HG02678 (cell line): ENCODE results near the gene SLC35B3.
"Not testable (repeated sequence)": the region's sequence is repeated elsewhere in the genome, so short reads cannot be mapped to it uniquely, and the experiment has no call there.

Source experiments
- ATAC-seq: cut with Tn5 transposase; IDR thresholded peaks from one replicate; pipeline ENCODE4 v1.9.1; 2021; ENCODE audit warnings: mild to moderate bottlenecking, moderate library complexity; ENCODE audit not compliant: unreplicated experiment

Gene SLC35B3

DNA sequence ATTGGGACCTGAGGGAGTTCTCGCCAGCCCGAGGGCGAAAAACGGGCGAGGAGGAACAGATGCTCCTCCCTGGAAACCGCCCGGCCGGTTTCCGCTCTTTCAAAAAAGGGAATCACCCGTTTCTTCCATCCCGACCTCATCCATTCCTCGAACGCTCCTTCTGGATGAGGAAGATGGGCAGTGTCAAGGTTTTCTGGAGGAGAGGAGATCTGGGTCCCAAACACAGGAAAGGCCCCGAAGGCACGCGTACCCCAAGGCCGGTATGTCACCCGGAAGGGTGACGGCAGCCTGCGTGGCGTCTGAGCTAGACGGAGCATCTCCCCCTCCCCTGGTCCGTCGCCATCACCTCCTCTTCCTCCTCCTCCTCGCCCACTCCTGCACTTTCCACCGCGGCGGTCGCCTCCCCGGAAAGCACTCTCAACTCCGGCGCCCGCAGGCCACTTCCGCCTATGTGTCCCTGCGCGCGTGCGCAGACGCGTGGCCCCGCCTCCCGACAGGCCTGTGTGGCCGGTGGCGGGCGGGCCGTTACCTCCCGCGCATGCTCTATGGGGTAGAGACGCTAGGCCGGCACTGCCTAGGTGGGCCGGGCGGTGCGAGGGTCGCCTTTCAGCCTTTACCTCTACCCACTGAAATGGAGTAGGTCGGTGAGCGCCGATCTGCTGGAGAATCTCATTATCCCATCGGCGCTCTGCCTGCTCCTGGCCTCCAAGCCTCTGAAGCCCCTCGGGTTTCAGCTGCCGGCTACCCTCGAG, at the start of gene SLC35B3:
TSS of gene SLC35B3 (minus strand) at position 453 of the 752 bp plus-strand sequence.
- peak; percentile 95 for ATAC-seq

DNA sequence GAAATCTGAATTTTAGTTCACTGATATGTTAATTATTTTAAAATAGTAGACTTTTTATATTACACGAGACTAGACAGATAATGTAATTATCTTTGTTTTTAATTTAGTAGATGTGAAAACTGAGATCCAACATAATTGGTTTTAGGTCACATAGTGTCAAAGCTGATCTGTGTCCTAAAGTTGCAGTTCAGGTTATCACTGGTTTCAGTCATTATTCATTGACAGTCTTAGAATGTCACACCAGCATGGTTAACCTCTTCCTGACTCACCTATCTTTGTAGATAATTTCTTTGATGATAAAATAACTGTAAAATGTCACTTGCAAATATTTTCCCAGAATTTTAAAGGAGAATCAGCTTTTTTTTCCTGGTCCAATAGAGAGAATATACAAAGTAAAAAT, 48.3 kb upstream of the SLC35B3 start:
- ATAC-seq = no peak

DNA sequence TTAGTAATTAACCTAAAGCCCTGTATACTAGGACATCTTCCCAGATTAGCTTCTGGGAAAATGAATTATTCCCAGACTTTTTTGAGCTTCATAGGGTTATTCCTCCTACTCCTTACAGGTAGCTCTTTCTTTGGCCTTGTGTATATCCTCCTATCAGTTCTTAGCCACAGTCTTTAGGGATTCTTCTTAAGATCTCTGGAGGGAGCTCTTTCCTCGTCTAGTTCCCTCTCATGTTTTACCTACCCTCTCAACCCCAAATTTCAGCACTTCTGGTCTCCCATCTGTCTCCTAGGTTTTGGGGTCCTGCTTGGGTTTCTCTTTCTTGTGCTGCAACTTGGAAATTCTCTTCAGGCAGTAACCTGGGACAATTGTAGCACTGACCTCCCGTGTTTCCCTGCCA, 46.4 kb upstream of the SLC35B3 start:
- ATAC-seq = no peak

DNA sequence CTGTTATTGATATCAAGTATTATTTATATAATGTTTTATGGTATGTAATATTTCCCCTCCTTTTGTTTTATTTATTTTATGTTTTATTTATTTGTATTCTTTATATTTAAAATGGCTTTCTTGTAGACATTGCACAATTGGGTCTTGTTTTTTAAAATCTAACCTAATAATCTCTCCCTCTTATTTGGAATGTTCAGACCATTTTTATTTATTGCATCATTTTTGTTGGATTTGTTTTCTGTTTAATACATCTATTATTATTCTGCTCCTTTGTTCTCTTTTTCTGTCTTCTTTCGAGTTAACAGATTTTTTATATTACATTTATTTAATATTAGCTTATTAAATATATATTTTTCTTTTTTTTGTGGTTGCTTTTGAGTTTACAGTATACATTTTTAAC, 43.1 kb upstream of the SLC35B3 start:
- no peak for ATAC-seq

DNA sequence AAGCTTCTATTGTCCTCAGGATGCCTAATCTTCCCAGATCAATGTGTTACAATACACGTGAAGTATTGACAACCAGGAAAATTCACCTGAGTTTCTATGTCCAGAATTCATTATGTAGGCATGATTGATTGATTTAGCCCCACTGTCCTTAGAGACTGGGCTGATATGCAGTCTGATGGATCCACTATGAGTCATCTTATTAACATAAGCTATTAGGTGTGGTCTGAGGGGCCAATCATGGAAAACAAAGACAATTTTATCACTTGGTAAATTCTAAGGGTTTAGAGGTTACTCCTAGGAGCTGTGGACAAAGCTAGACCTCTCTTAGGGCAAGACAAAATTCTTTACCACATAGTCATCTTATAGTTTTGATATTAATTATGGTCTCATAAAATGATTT, 41.3 kb upstream of the SLC35B3 start:
- no peak for ATAC-seq

DNA sequence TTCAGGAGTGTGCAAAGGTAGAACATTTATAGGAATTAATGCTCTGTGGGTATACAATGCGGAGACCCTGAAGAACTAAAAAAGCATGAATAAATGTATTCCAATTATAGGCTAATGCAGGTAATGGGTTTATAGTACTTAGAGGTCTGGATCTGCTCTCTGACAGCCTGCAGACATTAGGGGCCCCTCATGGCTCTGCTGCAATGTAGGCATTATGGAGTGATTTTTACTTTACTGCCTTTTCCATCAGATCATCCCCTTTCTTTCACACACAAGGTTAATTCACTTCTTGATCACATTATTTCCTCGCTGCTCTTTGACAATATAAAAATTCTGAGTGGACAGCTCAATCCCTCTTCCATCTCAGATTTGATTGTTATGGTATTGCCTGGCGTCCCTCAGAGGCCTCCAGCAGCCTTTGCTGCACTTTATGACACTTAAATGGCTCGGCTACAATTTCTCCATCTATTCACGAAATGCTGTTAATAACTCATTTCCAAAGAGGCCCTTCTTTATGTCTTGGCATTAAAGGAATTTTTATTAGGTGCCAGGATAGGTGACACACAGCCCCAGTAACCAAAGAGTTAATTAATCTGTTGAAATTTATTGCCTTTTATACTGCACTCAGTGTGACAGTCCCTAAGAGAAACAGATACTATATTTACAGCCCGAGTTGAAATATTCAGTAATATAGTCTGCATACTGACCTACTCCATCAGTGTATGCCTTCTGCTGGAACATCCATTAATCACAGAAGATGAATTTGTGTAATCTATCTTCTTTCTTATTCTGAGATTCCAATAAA, 33.4 kb upstream of the SLC35B3 start:
- ATAC-seq = no peak

DNA sequence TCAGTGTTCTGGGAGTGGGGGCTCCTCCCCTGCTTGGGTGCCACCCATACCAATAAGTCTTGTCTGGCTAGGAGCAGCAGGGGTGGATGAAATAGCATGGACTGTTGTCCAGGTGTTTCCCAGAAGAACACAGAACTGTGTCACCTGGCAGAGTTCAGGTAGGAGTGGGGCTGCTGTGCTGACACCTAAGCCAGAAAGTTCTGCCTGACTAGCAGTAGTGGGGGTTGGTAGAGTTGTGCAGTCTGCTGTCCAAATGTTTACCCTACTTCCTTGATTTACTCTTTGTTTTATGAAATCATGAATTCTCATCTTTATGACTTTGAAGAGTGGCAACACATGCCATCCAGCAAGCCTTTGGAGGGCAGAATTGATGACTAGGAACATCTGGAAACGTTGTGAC, 27.3 kb upstream of the SLC35B3 start:
- ATAC-seq = no peak

DNA sequence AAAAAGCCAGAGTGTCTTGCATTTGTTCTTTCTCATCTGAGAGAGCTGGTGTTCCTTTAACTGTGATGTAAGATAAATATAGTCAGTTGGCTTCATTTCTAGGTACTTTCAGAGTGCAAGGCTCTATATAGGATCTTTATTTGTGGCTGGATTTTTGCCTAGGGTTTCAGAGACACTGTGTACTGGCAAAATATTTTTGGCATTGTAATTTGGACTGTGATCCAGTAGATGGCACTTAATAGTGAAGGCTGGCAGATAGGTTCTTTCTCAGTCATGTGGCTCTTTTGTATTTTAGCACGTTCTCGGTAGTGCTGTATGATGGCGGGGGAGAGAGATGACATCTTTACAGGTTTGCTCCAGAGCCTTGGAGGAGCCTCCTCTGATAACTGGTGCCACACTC, 26.8 kb upstream of the SLC35B3 start:
- no peak for ATAC-seq

DNA sequence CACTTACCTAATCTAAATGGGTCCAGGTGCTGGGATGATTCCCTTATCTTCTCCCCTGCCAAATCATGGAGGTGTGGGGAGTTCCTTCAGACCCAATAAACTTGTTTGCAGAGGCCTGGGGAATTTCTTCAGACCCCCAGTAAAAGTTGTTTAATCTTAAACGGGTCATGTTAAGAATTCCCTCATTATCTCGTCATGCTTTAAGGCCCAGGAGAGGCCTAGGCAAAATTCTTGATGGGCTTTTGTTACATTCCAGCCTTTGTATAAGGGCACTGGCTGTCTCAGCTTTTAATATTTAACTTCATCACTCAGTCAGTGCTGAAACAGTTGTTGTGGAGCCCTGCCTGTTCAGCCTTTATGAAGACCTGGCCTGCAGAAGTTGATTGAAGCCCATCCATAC, 11.0 kb upstream of the SLC35B3 start:
- ATAC-seq = no peak

DNA sequence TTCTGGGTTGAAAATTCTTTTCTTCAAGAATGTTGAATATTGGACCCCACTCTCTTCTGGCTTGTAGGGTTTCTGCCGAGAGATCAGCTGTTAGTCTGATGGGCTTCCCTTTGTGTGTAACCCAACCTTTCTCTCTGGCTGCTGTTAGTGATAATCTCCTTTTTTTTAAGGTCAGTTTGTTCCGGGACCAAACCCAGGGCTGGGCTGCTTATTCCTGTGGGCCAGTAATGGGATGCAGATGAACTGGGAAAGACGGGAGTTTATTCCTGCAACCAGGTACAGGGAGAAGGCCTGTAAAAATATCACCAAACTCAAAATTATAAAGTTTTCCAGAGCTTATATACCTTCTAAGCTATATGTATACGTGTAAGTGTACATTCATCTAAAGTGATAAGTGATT, 10.6 kb upstream of the SLC35B3 start:
- not testable (repeated sequence) for ATAC-seq

DNA sequence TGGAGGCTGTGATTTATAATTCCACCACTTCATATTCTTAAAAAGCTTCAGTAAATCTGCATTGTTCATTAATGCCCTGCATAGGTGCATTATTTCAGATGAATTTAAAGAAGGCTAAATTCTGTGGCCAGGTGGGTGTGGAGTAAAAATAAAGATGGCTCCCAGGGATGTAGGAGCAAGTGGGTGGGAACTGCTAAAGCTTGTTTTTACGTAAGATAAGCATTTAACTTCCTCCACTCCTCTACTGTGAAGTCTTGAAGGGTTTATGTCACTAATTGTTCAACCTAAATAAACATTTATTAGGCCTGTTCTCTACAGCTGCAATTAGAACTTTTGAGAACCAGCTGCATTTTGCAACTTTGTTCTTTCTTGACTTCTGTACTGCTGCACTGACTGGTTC, 6.8 kb upstream of the SLC35B3 start:
- no peak for ATAC-seq

DNA sequence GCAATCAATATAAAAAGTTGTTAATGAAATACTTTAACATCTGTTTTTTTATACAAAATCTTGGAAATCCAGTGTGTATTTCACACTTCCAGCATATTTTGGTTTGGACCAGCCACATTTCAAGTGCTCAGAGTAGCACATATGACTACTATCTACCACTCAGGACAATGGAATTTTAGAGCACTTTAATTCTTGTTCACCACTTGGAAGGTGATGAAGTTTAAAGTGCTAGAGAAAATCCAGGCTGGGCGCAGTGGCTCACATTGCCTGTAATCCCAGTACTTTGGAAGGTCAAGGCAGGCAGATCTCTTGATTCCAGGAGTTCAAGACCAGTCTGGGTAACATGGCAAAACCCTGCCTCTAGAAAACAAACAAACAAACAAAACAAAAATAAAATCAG, 6.1 kb upstream of the SLC35B3 start:
- ATAC-seq = no peak

DNA sequence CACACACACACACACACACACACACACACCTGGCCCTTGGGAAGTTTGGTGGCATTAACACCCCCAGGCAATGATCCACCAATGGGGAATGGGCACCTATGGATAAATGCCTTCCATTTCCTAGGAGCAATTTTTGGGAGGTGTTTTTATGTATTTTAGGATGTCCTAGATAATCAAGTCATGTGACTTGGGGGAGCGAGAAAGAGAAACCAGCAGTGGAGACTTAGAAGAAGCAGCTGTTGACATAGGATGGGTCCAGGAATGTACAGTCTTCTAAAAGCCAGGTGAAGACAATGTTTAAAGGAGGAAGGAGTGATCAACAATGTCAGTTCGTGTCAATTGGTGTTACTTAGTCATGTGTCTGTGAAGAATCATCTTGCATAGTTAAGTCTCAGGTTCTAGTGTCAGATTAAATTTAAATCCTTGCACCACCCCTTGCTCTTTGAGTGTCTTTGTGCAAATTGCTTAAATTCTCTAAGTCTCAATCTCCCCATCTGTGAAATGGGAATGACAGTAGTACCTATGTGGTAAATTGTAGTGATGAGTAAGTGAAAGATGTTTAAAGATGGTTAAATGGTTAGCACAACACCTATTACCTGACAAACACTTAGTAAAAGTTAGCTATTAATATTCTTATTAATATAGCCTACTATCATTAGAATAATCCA, 4.4 kb upstream of the SLC35B3 start:
- no peak for ATAC-seq

DNA sequence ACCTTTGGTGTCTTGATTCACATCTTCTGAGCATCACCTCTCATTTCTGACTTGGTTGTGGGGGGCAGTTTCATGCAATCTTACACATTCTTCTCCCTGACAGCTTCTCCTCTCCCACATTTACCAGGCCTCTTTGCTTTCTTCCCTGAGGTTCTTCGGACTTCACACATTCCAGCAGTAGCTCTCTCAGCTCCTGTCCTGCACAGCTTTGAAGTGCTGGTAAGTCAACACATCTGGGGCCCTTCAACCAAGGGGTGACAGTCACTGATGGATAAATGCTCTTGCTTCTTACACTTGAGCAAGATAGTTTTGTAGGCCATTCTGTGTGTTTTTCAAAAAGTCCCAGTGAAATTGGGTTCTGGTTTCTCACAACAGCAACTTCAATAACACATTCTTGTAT, 2.5 kb upstream of the SLC35B3 start:
- no peak for ATAC-seq

DNA sequence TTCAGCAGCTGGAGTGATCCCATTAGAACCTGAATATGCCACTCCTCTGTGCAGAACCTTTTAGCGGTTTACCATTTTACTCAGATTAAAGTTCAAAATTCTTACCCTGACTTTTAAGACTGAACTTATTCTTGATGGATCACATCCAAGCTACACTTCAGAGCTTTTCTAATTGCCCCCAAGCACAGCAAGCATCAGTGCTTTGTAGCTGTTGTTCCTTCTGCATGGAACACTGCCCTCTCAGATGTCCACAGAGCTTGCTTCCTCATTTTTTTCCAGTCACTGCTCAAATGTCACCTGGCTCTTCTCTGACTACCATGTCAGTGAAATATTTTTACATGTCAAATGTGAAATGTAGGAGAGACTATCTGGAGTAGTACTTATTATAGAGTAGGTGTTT, 1.6 kb upstream of the SLC35B3 start:
- ATAC-seq = no peak

DNA sequence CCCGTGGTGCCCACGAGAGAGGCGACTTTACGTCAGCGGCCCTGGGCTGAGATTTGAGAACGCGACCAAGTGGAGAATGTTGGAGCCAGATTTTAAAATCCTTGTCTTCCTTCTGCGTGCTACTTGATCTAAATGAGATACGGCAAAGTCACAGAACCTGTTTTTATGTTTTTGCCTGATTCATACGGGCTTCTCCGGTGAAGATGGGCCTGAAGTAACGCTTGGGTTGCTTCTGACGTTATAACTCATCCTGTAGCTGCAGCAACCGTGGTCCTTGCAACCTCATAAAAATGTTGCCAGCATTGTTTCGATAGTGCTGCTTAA, 462 bp upstream of the SLC35B3 start:
- ATAC-seq = peak; percentile 2

DNA sequence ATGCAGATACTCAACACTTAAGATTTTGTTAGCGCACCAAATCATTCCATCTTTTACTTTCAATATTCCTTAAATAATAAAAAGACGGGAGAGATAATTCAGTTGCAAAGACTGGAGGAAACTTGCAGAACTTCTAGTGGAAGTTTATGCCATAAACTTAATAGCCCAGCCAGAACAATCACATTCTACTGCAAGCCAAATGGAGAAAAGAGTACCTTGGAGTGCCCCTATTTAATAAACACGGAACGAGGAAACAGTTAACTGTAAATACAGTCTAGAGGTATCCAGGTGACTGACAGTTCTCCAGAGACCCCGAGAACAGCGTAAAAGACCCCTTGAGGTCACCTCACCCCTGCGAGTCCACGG, 635 bp downstream of the SLC35B3 start:
- peak; percentile 17 for ATAC-seq

DNA sequence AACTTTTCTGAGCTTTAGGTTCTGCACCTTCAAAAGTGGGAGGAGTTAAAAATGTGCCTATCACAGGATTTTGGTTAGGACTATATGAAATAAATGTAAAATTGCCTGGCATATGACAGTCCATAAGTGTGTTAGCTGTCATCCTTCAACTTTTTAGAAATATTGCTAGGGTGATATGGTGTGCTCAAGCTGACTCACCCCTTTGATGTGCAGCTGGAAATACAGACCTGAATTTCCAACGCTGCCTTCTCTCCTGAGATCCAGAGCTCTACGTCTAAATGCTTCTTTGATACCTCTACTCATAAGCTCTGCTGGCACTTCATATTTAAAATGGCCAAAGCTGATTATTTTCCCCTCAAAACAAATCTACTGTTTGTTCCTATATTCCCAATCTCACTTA, 2.7 kb downstream of the SLC35B3 start:
- no peak for ATAC-seq

DNA sequence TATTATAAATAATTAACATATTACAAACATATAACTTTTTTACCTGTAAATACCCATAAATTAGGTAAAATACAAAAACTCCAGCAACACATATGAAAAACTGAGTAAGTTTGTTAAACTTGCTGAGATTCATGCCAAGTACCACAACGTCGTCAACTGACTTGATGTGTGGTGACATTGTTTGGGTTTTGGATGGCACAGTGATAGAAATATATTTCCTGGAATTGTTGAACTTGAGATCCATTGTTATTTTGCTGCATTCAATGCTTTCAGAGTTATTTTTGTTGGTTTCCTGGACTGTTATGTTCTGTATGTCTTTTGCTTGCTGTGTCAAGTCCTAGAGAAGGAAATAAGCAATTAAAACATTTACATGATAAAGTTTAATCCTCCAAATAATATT, 5.5 kb downstream of the SLC35B3 start:
- no peak for ATAC-seq

DNA sequence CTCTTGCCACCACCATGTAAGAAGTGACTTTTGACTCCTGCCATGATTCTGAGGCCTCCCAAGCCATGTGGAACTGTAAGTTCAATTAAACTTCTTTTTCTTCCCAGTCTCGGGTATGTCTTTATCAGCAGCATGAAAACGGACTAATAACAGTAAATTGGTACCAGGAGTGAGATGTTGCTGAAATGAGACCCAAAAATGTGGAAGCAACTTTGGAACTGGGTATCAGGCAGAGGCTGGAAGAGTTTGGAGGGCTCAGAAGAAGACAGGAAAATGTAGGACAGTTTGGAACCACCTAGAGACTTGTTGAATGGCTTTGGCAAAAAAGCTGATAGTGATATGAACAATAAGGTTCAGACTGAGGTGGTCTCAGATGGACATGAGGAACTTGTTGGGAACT, 8.8 kb downstream of the SLC35B3 start:
- not testable (repeated sequence) for ATAC-seq

DNA sequence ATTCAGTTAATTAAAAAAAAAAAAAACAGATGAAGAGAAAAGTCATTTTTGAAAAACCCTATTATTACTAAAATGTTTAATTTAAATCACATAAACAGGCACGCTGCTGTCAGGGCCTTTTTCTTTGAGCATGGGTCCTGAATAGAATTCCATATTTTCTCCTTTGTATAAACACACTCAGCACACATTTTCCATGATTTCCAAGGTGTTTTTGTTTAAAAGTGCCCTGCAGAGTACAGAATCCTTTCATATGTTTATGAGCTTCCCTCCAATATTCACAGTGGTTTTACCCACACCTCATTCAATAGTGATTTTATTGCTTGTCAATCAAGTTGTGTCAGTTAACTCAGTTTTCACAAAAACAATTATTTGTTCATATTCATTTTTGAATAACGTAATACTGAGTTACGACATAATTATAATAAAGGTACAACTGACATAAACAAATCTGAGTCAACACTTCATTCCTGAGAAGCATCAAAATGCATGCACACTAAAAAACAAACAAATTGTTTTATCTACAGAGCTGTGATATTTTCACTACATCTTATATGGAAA, 15.2 kb downstream of the SLC35B3 start:
- ATAC-seq = no peak

DNA sequence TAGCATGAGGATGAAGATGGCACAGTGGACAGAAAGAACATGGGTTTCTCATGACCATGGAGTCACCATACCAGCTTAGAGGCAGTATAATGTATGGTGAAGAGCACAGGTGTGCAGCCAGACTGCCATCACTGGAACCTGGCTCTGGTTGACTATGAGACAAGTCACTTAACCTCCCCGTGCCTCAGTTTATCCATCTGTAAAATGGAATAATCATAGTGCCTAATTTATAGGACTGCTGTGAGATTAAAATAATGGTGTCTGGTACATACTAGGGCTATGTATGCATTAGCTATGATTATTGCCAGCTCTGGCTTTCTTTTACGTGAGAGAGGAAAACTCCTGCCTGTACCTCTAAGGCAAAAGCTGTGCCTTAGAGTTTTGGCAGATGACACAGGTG, 19.4 kb downstream of the SLC35B3 start:
- no peak for ATAC-seq
